Smooth muscle cell (in vitro differentiated cells): Measurements from ENCODE around the gene FBXO42. TPM values are rescaled to one million over a fixed set of nuclear protein-coding genes. Genes with fewer than 3 reads are reported as not detected.

Source experiments
- DNase-seq: peaks from one replicate; lab custom pipeline; 2025; ENCODE audit not compliant: unreplicated experiment; lab: John Stamatoyannopoulos, UW
- H2AFZ ChIP-seq: fragments of 200-600 bp; sonication (generic); 2 replicates; pipeline ENCODE4 v1.6.0; 2016; ENCODE audit warnings: antibody characterized with exemption, low read depth, mild to moderate bottlenecking
- H3F3A ChIP-seq: fragments of 200-600 bp; sonication (generic); 2 replicates; pipeline ENCODE4 v1.6.0; 2017; ENCODE audit warnings: antibody characterized with exemption, low read depth
- H3K27ac ChIP-seq: fragments of 200-600 bp; sonication (generic); 2 replicates; pipeline ENCODE4 v1.5.1; 2016; ENCODE audit warnings: low read depth, mild to moderate bottlenecking
- H3K27me3 ChIP-seq: fragments of 200-600 bp; sonication (generic); 2 replicates; pipeline ENCODE4 v1.6.1; 2016; ENCODE audit warnings: low read depth, mild to moderate bottlenecking
- H3K36me3 ChIP-seq: fragments of 200-600 bp; sonication (generic); 2 replicates; pipeline ENCODE4 v1.5.1; 2016; ENCODE audit warnings: low read depth
- H3K4me1 ChIP-seq: fragments of 200-600 bp; sonication (generic); 2 replicates; pipeline ENCODE4 v1.5.1; 2016; ENCODE audit warnings: low read depth
- H3K4me2 ChIP-seq: fragments of 200-600 bp; sonication (generic); 2 replicates; pipeline ENCODE4 v1.6.0; 2016; ENCODE audit warnings: mild to moderate bottlenecking
- H3K4me3 ChIP-seq: fragments of 200-600 bp; sonication (generic); 2 replicates; pipeline ENCODE4 v1.5.1; 2016; ENCODE audit warnings: mild to moderate bottlenecking
- H3K79me2 ChIP-seq: fragments of 200-600 bp; sonication (generic); 2 replicates; pipeline ENCODE4 v1.6.0; 2016; ENCODE audit warnings: low read depth, mild to moderate bottlenecking
- H3K9ac ChIP-seq: fragments of 200-600 bp; sonication (generic); 2 replicates; pipeline ENCODE4 v1.6.0; 2016; ENCODE audit warnings: low read depth
- H3K9me3 ChIP-seq: fragments of 200-600 bp; sonication (generic); replicated peaks from 2 replicates; pipeline ENCODE4 v1.5.1; 2016; ENCODE audit warnings: low read depth
- H4K20me1 ChIP-seq: fragments of 200-600 bp; sonication (generic); 2 replicates; pipeline ENCODE4 v1.6.0; 2016; ENCODE audit warnings: low read depth
- WGBS: methylation state at CpG from one replicate; pipeline ENCODE4 v1.1.7; 2016; ENCODE audit warnings: low lambda C conversion rate; 5-methylcytosine and 5-hydroxymethylcytosine counted together
- polyA plus RNA-seq: library from polyadenylated mRNA; unstranded; fragments of >200 nt; fragmentation: Nextera tagmentation; extraction: Ambion mirVana; gene quantifications from 2 replicates; pipeline ENCODE4 v1.2.1, GENCODE V29; 2016
- total RNA-seq: library from RNA; depleted of rRNA; stranded (reverse); fragments of >200 nt; gene quantifications from 2 replicates; pipeline ENCODE4 v1.2.3, GENCODE V29; 2014
- TF ChIP-seq, protein P1 (sequence below): fragments of 200-600 bp; sonication (generic); IDR thresholded peaks from 2 replicates; pipeline ENCODE4 v1.5.1; 2017; ENCODE audit warnings: borderline replicate concordance, mild to moderate bottlenecking, antibody characterized with exemption; ENCODE audit not compliant: insufficient read depth, poor library complexity, severe bottlenecking

FBXO42 gene
- total and polyA plus RNA-seq, 2 experiments from 2014 or later: 14.7 to 22.6 TPM

DNA sequence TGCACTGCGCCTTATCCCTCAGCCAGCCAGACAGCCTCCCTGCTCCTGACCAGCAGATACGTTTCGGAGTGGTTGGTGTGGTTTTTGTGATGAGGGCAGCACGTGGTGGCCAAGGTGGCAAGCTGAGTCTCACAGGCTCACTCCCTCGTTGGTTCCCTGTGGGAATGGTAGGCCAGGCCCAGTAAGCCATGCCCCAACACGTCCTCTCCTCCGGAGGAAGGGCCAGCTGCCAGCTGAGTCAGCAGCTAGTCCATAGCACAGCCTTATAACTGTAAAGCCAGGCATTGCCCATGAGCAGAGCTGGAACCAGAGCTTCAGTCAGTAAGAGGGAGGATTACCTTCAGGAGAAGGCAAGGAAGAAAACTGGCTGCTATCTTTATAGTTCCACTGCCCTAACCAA is 44.3 kb upstream of the FBXO42 start:
- Histone ChIP-seq H3K9me3 (no peaks in the 10 kb centered on the region), H2AFZ (no peak overlapping the region), H3K9ac (no peak overlapping the region), H3K79me2 (peaks cover 15% of the 10 kb centered on the region), H3K4me1 (no peaks in the 10 kb centered on the region), H3K4me3 (no peak overlapping the region), H3K27ac (peak overlapping the region; percentile 59), H3F3A (peaks cover 5% of the 10 kb centered on the region), H3K4me2 (peak overlapping the region; percentile 30), H4K20me1 (peaks cover 61% of the 10 kb centered on the region), H3K36me3 (no peaks in the 10 kb centered on the region), H3K27me3 (no peaks in the 10 kb centered on the region)
- 44% methylated on average over 7 of the region's 7 CpGs for WGBS
- DNase-seq: peak; percentile 18
- TF ChIP-seq, protein P1, sequence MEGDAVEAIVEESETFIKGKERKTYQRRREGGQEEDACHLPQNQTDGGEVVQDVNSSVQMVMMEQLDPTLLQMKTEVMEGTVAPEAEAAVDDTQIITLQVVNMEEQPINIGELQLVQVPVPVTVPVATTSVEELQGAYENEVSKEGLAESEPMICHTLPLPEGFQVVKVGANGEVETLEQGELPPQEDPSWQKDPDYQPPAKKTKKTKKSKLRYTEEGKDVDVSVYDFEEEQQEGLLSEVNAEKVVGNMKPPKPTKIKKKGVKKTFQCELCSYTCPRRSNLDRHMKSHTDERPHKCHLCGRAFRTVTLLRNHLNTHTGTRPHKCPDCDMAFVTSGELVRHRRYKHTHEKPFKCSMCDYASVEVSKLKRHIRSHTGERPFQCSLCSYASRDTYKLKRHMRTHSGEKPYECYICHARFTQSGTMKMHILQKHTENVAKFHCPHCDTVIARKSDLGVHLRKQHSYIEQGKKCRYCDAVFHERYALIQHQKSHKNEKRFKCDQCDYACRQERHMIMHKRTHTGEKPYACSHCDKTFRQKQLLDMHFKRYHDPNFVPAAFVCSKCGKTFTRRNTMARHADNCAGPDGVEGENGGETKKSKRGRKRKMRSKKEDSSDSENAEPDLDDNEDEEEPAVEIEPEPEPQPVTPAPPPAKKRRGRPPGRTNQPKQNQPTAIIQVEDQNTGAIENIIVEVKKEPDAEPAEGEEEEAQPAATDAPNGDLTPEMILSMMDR: no peak

- H4K20me1 ChIP-seq: peaks cover 77% of the 10 kb centered on the region
- no peak overlapping the region for H3K9ac ChIP-seq
Measured at GRCh38 chr1:16394977-16395376, 42.7 kb upstream of the FBXO42 start.

GRCh38 chr1:16393570-16394521 is 41.6 kb upstream of the FBXO42 start:
- TF ChIP-seq, protein P1: no peak
- Histone ChIP-seq H3F3A (peaks cover 5% of the 10 kb centered on the region), H3K9ac (no peak overlapping the region), H3K4me2 (no peak overlapping the region), H3K4me1 (no peaks in the 10 kb centered on the region), H3K27me3 (no peaks in the 10 kb centered on the region), H3K79me2 (peaks cover 43% of the 10 kb centered on the region), H3K4me3 (no peak overlapping the region), H3K27ac (no peak overlapping the region), H3K36me3 (no peaks in the 10 kb centered on the region), H3K9me3 (no peaks in the 10 kb centered on the region), H4K20me1 (peaks cover 84% of the 10 kb centered on the region), H2AFZ (no peak overlapping the region)
- WGBS: 95% methylated on average over 10 of the region's 10 CpGs
- no peak for DNase-seq

More at GRCh38 chr1:16394977-16395376, 42.7 kb upstream of the FBXO42 start:
- Histone ChIP-seq H2AFZ (no peak overlapping the region), H3K27ac (no peak overlapping the region), H3K36me3 (no peaks in the 10 kb centered on the region), H3K79me2 (peaks cover 31% of the 10 kb centered on the region), H3K4me3 (no peak overlapping the region), H3K27me3 (no peaks in the 10 kb centered on the region), H3K4me2 (no peak overlapping the region), H3K9me3 (no peaks in the 10 kb centered on the region), H3F3A (peaks cover 5% of the 10 kb centered on the region), H3K4me1 (no peaks in the 10 kb centered on the region)
- TF ChIP-seq, protein P1: no peak
- no peak for DNase-seq
- WGBS: 98% methylated on average over 13 of the region's 13 CpGs
